Superior temporal gyrus (tissue), 1 donor: ENCODE results near the gene LY6G6D.
"Not testable (repeated sequence)": the region's sequence is repeated elsewhere in the genome, so short reads cannot be mapped to it uniquely, and the experiment has no call there.

ENCODE experiments used
- DNase-seq: peaks from one replicate; pipeline ENCODE4 v3.0.0-alpha.2; 2016; ENCODE audit errors: extremely low spot score

LY6G6D gene

GRCh38 chr6:31692353-31692752 is 22.8 kb upstream of the LY6G6D start:
- no peak for DNase-seq

- DNase-seq: no peak
Observed at GRCh38 chr6:31692886-31693285, 22.3 kb upstream of the LY6G6D start.

- DNase-seq: no peak
Observed at GRCh38 chr6:31693535-31693934, 21.6 kb upstream of the LY6G6D start.

GRCh38 chr6:31697555-31697954 is 17.6 kb upstream of the LY6G6D start:
- DNase-seq: no peak

GRCh38 chr6:31700740-31701401 is 14.3 kb upstream of the LY6G6D start:
- DNase-seq: no peak

- no peak for DNase-seq
Observed at GRCh38 chr6:31701666-31702404, 13.3 kb upstream of the LY6G6D start.

GRCh38 chr6:31702405-31702818 is 12.7 kb upstream of the LY6G6D start:
- no peak for DNase-seq

GRCh38 chr6:31702819-31703716 is 12.1 kb upstream of the LY6G6D start, which contains the start of gene ABHD16A:
Gene ABHD16A, minus strand, starts transcription at chr6:31703324. Its CDS starts 43 bp downstream, at chr6:31703281.
- DNase-seq: peak; percentile 98

DNA sequence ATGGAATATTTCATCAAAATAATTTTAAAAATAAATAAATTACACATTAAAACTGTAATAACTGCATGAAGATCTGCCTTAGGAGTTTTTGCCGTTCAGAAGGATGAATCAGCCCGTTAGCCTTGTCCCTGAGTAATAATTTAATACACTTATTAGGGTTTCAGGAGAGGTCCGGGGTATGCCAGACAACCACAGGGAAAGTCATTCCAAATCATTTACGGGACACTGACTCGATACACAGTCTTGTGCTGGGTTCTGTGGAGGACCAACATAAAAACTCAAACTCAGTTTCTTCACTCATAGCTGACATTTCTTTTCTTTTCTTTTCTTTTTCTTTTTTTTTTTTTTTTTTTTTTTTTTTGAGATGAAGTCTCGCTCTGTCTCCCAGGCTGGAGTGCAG is 9.2 kb upstream of the LY6G6D start:
- no peak for DNase-seq

GRCh38 chr6:31706599-31706998 is 8.5 kb upstream of the LY6G6D start, which contains the start of gene LY6G6F:
Gene LY6G6F, plus strand, starts transcription at chr6:31706866. Its CDS starts 41 bp downstream, at chr6:31706907.
- no peak for DNase-seq

DNA sequence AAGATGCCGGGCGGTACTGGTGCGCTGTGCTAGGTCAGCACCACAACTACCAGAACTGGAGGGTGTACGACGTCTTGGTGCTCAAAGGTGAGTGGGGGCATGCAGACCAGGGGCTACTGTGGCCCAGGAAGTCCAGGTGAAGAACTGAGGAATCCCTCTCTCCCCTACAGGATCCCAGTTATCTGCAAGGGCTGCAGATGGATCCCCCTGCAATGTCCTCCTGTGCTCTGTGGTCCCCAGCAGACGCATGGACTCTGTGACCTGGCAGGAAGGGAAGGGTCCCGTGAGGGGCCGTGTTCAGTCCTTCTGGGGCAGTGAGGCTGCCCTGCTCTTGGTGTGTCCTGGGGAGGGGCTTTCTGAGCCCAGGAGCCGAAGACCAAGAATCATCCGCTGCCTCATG is 7.4 kb upstream of the LY6G6D start:
- DNase-seq: no peak

DNA sequence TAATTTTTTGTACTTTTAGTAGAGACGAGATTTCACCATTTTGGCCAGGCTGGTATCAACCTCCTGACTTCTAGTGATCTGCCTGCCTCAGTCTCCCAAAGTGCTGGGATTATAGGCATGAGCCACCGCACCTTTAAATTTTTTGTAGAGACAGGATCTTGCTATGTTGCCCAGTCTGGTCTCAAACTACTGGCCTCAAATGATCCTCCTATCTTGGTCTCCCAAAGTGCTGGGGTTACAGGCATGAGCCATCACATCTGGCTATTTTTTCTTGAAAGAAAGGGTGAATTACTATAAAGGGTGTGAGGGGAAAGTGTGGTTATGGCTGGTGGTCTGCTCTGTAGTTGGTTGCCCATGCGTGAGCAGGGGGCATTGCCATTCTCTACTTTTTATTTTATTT is 6.9 kb upstream of the LY6G6D start:
- no peak for DNase-seq

DNA sequence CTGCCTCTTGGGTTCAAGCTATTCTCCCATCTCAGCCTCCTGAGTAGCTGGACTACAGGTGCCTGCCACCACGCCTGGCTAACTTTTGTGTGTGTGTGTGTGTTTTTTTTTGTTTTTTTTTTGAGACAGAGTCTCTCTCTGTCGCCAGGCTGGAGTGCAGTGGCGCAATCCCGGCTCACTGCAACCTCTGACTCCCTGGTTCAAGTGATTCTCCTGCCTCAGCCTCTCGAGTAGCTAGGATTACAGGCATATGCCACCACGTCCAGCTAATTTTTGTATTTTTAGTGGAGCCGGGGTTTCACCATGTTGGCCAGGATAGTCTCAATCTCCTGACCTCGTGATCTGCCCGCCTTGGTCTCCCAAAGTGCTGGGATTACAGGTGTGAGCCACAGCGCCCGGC is 6.0 kb upstream of the LY6G6D start:
- not testable (repeated sequence) for DNase-seq

- no peak for DNase-seq
Observed at GRCh38 chr6:31710523-31711219, 4.5 kb upstream of the LY6G6D start.

DNA sequence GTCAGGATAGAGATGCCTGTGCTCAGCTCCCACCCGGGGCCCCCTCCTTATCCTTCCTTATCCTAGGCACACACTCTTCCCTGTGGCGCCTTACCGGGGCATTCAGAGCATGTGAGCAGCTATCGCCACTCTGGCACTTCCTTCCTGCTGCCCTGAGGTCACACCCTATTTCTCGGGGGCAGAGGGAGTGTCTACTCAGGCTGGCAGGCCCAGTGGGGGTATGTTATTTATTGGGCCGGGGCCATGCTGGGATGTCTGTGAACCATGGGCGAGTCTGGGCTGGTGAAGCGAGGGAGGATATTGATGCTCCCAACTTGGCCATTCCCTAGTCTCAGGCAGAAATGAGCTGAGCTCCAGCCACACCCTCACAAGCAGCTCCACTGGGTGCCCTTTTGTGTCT is 3.9 kb upstream of the LY6G6D start:
- DNase-seq: no peak

GRCh38 chr6:31712296-31712695 is 2.9 kb upstream of the LY6G6D start:
- DNase-seq: no peak

DNA sequence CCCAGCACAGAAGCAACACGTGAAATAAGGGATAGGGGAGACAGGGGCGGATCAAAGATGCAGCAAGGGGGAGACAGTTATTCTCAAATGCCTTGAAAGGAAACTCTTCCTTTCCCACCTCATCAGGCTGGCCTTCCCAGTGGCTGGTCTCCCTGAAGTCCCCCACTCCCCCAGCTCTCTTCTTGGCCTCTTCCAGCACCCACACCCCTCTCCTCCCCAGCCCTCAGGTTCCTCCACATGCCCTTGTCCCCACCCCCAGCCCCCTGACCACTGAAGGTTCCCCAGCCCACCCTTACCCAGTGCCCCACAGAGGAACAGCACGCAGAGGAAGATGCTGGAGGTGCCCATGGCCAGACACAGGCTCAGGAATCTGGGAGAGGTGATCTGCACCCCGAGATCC is 1.7 kb upstream of the LY6G6D start:
- no peak for DNase-seq

DNA sequence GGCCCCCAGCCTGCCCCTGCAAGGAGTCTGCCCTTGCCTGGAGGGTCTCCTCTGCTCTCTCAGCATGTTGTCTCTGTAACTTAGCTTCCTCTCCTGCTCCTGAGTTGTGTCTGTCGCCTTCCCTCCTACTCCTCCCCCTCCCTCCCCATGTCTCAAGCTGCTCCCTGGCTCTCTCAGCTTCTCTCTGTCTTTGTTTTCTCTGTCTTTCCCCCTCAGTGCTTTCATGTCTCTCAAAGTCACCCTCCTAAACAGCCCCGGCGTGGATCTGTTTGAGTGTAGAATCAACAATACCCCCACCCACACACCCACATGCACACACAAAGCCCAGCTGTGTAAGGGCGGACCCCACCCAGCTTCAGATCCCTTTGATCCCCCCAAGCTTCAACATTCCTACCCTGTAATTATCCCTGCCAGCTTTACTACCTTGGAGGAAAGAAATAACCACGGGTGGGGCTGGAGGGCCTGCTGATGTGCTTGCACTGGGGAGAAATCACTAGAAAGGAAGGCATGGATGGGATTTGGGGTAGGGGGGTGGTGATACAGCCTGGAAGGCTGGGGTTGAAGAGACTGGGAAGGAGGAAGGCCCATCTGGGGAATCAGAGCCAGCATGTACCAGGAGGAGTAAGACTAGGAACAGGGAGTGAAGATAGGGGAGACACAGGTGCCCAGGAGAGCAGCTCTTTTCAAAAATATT is 1.0 kb upstream of the LY6G6D start:
- no peak for DNase-seq

DNA sequence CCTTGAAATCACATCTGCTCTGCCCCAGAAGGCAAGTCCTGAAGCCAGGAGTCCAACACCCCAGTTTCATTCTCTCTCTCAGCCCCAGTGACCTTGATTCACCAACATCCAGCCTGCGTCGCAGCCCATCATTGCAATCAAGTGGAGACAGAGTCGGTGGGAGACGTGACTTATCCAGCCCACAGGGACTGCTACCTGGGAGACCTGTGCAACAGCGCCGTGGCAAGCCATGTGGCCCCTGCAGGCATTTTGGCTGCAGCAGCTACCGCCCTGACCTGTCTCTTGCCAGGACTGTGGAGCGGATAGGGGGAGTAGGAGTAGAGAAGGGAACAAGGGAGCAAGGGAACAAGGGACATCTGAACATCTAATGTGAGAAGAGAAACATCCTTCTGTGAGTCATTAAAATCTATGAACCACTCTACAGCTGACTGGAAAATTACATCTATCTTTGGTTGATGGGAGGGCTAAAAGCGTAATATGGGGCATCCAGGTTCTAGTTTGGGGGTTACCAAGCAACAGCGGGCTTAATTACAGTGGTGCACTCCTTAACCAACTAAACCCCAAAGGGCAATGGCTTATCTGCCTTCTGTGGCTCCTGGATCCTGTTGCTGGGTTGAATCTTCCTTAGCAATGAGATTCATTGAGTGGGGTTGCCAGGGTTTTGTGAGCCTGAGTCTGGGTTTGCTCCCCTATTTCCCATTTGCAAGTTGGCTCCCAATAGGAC is 2.5 kb downstream of the LY6G6D start:
- no peak for DNase-seq

- no peak for DNase-seq
Observed at GRCh38 chr6:31718265-31718664, 3.1 kb downstream of the LY6G6D start.
